ENCODE measurements around the gene ALDOA.

DNA sequence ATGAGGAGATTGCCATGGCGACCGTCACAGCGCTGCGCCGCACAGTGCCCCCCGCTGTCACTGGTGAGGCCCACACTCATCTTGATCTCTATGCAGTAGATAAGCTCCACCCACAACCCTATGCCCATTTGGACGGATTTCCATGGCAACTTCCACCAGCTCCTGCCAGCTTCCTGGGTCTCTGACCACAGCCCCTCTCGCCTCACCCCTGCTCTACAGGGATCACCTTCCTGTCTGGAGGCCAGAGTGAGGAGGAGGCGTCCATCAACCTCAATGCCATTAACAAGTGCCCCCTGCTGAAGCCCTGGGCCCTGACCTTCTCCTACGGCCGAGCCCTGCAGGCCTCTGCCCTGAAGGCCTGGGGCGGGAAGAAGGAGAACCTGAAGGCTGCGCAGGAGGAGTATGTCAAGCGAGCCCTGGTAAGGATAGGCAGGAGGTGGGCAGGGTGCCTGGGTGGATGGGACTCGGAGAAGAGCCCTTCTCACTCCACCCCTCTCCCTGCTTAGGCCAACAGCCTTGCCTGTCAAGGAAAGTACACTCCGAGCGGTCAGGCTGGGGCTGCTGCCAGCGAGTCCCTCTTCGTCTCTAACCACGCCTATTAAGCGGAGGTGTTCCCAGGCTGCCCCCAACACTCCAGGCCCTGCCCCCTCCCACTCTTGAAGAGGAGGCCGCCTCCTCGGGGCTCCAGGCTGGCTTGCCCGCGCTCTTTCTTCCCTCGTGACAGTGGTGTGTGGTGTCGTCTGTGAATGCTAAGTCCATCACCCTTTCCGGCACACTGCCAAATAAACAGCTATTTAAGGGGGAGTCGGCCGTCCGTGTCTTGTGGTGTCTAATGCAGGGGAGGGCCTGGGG lies 4.3 kb downstream of the ALDOA start:
- TF ChIP-seq EP300 (IDR thresholded peaks at IDR 0.05; ENCODE audit: borderline replicate concordance) (no peak), EGR1 (IDR thresholded peaks at IDR 0.05) (no peak), CEBPB (IDR thresholded peaks at IDR 0.05) (no peak), YY1 (IDR thresholded peaks at IDR 0.05; ENCODE audit: low read depth) (no peak), NFIC (IDR thresholded peaks at IDR 0.05) (no peak), TAF1 (IDR thresholded peaks at IDR 0.05; ENCODE audit: low read depth) (no peak)

All from Ishikawa (cell line).